Measurements from ENCODE around the gene ARF4.
"Not testable (repeated sequence)": the region's sequence is repeated elsewhere in the genome, so short reads cannot be mapped to it uniquely, and the experiment has no call there.

The ARF4 gene

GRCh38 chr3:57597127-57597923 is at the start of gene ARF4:
Gene ARF4, minus strand, starts transcription at chr3:57597344. Its CDS starts 204 bp downstream, at chr3:57597140.
- peak; percentile 99 for DNase-seq (ENCODE audit: low spot score)

- DNase-seq (ENCODE audit: low spot score): peak; percentile 6
Observed at GRCh38 chr3:57646723-57647122, 49.6 kb upstream of the ARF4 start.

- no peak for DNase-seq (ENCODE audit: low spot score)
Observed at GRCh38 chr3:57644740-57645139, 47.6 kb upstream of the ARF4 start.

- DNase-seq (ENCODE audit: low spot score): no peak
Observed at GRCh38 chr3:57637391-57637790, 40.2 kb upstream of the ARF4 start.

- DNase-seq (ENCODE audit: low spot score): not testable (repeated sequence)
Observed at GRCh38 chr3:57634259-57634658, 37.1 kb upstream of the ARF4 start.

GRCh38 chr3:57627976-57628375 is 30.8 kb upstream of the ARF4 start:
- DNase-seq (ENCODE audit: low spot score): peak; percentile 76

- DNase-seq (ENCODE audit: low spot score): no peak
Observed at GRCh38 chr3:57624801-57625200, 27.7 kb upstream of the ARF4 start.

- no peak for DNase-seq (ENCODE audit: low spot score)
Observed at GRCh38 chr3:57622362-57622761, 25.2 kb upstream of the ARF4 start.

GRCh38 chr3:57617739-57618138 is 20.6 kb upstream of the ARF4 start:
- no peak for DNase-seq (ENCODE audit: low spot score)

GRCh38 chr3:57616233-57616632 is 19.1 kb upstream of the ARF4 start:
- DNase-seq (ENCODE audit: low spot score): no peak

- not testable (repeated sequence) for DNase-seq (ENCODE audit: low spot score)
Observed at GRCh38 chr3:57611870-57612269, 14.7 kb upstream of the ARF4 start.

GRCh38 chr3:57605683-57606082 is 8.5 kb upstream of the ARF4 start:
- no peak for DNase-seq (ENCODE audit: low spot score)

GRCh38 chr3:57604971-57605370 is 7.8 kb upstream of the ARF4 start:
- no peak for DNase-seq (ENCODE audit: low spot score)

GRCh38 chr3:57600195-57600594 is 3.1 kb upstream of the ARF4 start:
- DNase-seq (ENCODE audit: low spot score): no peak

GRCh38 chr3:57598765-57599360 is 1.7 kb upstream of the ARF4 start:
- no peak for DNase-seq (ENCODE audit: low spot score)

GRCh38 chr3:57596495-57597126 is 533 bp downstream of the ARF4 start:
- peak; percentile 67 for DNase-seq (ENCODE audit: low spot score)

- DNase-seq (ENCODE audit: low spot score): no peak
Observed at GRCh38 chr3:57594576-57594975, 2.6 kb downstream of the ARF4 start.

GRCh38 chr3:57594144-57594543 is 3.0 kb downstream of the ARF4 start:
- no peak for DNase-seq (ENCODE audit: low spot score)

GRCh38 chr3:57592306-57592705 is 4.8 kb downstream of the ARF4 start:
- DNase-seq (ENCODE audit: low spot score): no peak

- no peak for DNase-seq (ENCODE audit: low spot score)
Observed at GRCh38 chr3:57587905-57588304, 9.2 kb downstream of the ARF4 start.

GRCh38 chr3:57586778-57587177 is 10.4 kb downstream of the ARF4 start:
- DNase-seq (ENCODE audit: low spot score): no peak

- DNase-seq (ENCODE audit: low spot score): no peak
Observed at GRCh38 chr3:57583544-57583943, 13.6 kb downstream of the ARF4 start.

GRCh38 chr3:57582474-57583168 is 14.5 kb downstream of the ARF4 start:
- no peak for DNase-seq (ENCODE audit: low spot score)
